Gastroesophageal sphincter (tissue), 4 donors: ENCODE measurements around the gene NDUFAB1. TPM values are rescaled to one million over a fixed set of nuclear protein-coding genes. Genes with fewer than 3 reads are reported as not detected.
A peak's percentile ranks its signal among the peaks of the same experiment; 100 is the strongest.

Experiments used
- ATAC-seq: fragments of 150-250 bp; one replicate; pipeline ENCODE4 v1.9.1; 2016; ENCODE audit warnings: mild to moderate bottlenecking, moderate library complexity
- H3K27ac ChIP-seq, 4 donors: fragments of 200-600 bp; sonication (generic) in 3 of 4; 1 replicate in 3 of 4; 2 replicates in 1 of 4; pipeline ENCODE4 v1.5.1; 2016 to 2019
- H3K27me3 ChIP-seq: fragments of 200-600 bp; sonication (generic); one replicate; pipeline ENCODE4 v1.5.1; 2019
- H3K36me3 ChIP-seq, 2 donors: fragments of 200-600 bp; sonication (generic); one replicate each; pipeline ENCODE4 v1.5.1; 2019; ENCODE audit warnings: control low read depth in 1 of 2
- H3K4me1 ChIP-seq, 3 donors: fragments of 200-600 bp; sonication (generic); 1 replicate in 2 of 3; 2 replicates in 1 of 3; pipeline ENCODE4 v1.5.1; 2016 to 2019; ENCODE audit warnings: control low read depth in 2 of 3
- H3K4me3 ChIP-seq, 2 donors: fragments of 200-600 bp; sonication (generic); one replicate each; pipeline ENCODE4 v1.5.1; 2019; ENCODE audit warnings: mild to moderate bottlenecking in 1 of 2, moderate library complexity in 1 of 2
- H3K9me3 ChIP-seq, 3 donors: fragments of 200-600 bp; sonication (generic); one replicate each; pipeline ENCODE4 v1.5.1; 2017 to 2019; ENCODE audit warnings: control low read depth in 2 of 3
- CTCF ChIP-seq, 4 experiments: fragments of 200-600 bp in 2 of 4; fragments of 450-650 bp in 2 of 4; sonication (generic) in 1 of 4; IDR thresholded peaks; one replicate each; pipeline ENCODE4 v1.5.1; 2017 to 2019; ENCODE audit warnings: antibody characterized with exemption in 4 of 4, mild to moderate bottlenecking in 2 of 4, moderate library complexity in 2 of 4
- EP300 ChIP-seq: sonication (generic); formaldehyde crosslinking; IDR thresholded peaks from one replicate; pipeline ENCODE4 v1.6.1; 2017; ENCODE audit warnings: antibody characterized with exemption, mild to moderate bottlenecking
- POLR2A ChIP-seq, 2 donors: fragments of 450-650 bp; IDR thresholded peaks; one replicate each; pipeline ENCODE4 v1.6.1; 2017; ENCODE audit warnings: antibody characterized with exemption in 2 of 2, mild to moderate bottlenecking in 2 of 2, moderate library complexity in 1 of 2
- POLR2AphosphoS5 ChIP-seq: sonication (generic); formaldehyde crosslinking; IDR thresholded peaks from one replicate; pipeline ENCODE4 v1.6.1; 2017; ENCODE audit warnings: antibody characterized with exemption
- WGBS, 2 donors: methylation state at CpG; one replicate each; pipeline ENCODE4 v1.1.5; 2018; ENCODE audit warnings: low coverage in 1 of 2; 5-methylcytosine and 5-hydroxymethylcytosine counted together
- total RNA-seq, 4 donors: library from RNA; depleted of rRNA; stranded (reverse); fragments of >200 nt; gene quantifications; one replicate each; pipeline ENCODE4 v1.1.0, GENCODE V29; 2016

The NDUFAB1 gene
- total RNA-seq, 4 donors from 2014 or later = 75.2 to 106 (median 92.4) TPM

- no peak for ATAC-seq
- Histone ChIP-seq H3K27ac (no peak overlapping the region), H3K4me1 (peaks cover 0 to 22% (median 0%) of the 10 kb centered on the region in 3 donors), H3K36me3 (peaks cover 0 to 99% of the 10 kb centered on the region in 2 donors), H3K9me3 (no peaks in the 10 kb centered on the region), H3K4me3 (no peak overlapping the region), H3K27me3 (no peaks in the 10 kb centered on the region)
- 90 to 100% methylated on average over 4 to 8 of the region's 9 CpGs for WGBS, 2 donors
- TF ChIP-seq POLR2AphosphoS5 = no peak
- TF ChIP-seq CTCF (IDR thresholded peaks at IDR 0.05) = no peak
- TF ChIP-seq EP300 = no peak
- TF ChIP-seq POLR2A (IDR thresholded peaks at IDR 0.05) = no peak
These were observed 31.3 kb downstream of the NDUFAB1 start for GRCh38 chr16:23564575-23565363.

DNA sequence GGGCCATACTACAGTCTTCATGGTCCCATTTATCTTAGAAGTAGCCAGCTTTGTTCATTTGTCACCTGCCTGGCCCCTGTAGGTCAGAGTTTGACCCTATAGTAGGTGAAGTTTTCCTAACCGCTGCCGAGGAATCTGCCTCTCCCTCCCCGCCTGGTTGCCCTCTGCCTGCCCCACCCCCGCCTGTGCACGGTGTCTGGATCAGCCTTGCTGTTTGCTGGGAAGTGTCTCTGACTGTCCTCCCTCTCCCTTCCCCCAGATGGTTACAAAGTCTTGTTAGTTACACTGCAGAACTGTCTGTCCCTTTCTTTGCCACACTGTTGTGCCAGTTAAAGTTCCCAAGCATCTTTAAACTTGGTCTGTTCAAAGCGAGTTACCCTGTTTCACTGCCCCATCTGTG, 32.9 kb downstream of the NDUFAB1 start:
- Histone ChIP-seq H3K4me3 (no peak overlapping the region), H3K9me3 (no peaks in the 10 kb centered on the region), H3K36me3 (peaks cover 0 to 90% of the 10 kb centered on the region in 2 donors), H3K27me3 (no peaks in the 10 kb centered on the region), H3K4me1 (peaks cover 6 to 38% (median 13%) of the 10 kb centered on the region in 3 donors), H3K27ac (no peak overlapping the region)
- 83% methylated on average over 1 of the region's 6 CpGs; no CpG with 5 or more reads in 1 of the 2 donors for WGBS, 2 donors
- no peak for ATAC-seq
- TF ChIP-seq POLR2A (IDR thresholded peaks at IDR 0.05) = no peak

GRCh38 chr16:23562505-23562904, 33.6 kb downstream of the NDUFAB1 start:
- ATAC-seq = no peak
- TF ChIP-seq POLR2A (IDR thresholded peaks at IDR 0.05) = no peak
- TF ChIP-seq POLR2AphosphoS5 = no peak
- no peak for TF ChIP-seq EP300
- TF ChIP-seq CTCF (IDR thresholded peaks at IDR 0.05) = no peak
- H3K4me3 ChIP-seq = no peak overlapping the region
- no peaks in the 10 kb centered on the region for H3K9me3 ChIP-seq
- peaks cover 0 to 83% of the 10 kb centered on the region in 2 donors for H3K36me3 ChIP-seq
- H3K27me3 ChIP-seq = no peaks in the 10 kb centered on the region
- H3K27ac ChIP-seq = no peak overlapping the region
- 88 to 97% methylated on average over 4 to 13 of the region's 13 CpGs for WGBS, 2 donors
- peaks cover 6 to 40% (median 13%) of the 10 kb centered on the region in 3 donors for H3K4me1 ChIP-seq

GRCh38 chr16:23561586-23561985, 34.5 kb downstream of the NDUFAB1 start:
- 66 to 71% methylated on average over 3 to 5 of the region's 5 CpGs for WGBS, 2 donors
- H3K27me3 ChIP-seq = no peaks in the 10 kb centered on the region
- TF ChIP-seq CTCF (IDR thresholded peaks at IDR 0.05) (no peak), EP300 (no peak)
- H3K36me3 ChIP-seq = peaks cover 0 to 74% of the 10 kb centered on the region in 2 donors
- H3K4me1 ChIP-seq = peaks cover 6 to 45% (median 14%) of the 10 kb centered on the region in 3 donors
- no peak overlapping the region for H3K27ac ChIP-seq
- no peak for ATAC-seq
- no peak overlapping the region for H3K4me3 ChIP-seq
- no peaks in the 10 kb centered on the region for H3K9me3 ChIP-seq

DNA sequence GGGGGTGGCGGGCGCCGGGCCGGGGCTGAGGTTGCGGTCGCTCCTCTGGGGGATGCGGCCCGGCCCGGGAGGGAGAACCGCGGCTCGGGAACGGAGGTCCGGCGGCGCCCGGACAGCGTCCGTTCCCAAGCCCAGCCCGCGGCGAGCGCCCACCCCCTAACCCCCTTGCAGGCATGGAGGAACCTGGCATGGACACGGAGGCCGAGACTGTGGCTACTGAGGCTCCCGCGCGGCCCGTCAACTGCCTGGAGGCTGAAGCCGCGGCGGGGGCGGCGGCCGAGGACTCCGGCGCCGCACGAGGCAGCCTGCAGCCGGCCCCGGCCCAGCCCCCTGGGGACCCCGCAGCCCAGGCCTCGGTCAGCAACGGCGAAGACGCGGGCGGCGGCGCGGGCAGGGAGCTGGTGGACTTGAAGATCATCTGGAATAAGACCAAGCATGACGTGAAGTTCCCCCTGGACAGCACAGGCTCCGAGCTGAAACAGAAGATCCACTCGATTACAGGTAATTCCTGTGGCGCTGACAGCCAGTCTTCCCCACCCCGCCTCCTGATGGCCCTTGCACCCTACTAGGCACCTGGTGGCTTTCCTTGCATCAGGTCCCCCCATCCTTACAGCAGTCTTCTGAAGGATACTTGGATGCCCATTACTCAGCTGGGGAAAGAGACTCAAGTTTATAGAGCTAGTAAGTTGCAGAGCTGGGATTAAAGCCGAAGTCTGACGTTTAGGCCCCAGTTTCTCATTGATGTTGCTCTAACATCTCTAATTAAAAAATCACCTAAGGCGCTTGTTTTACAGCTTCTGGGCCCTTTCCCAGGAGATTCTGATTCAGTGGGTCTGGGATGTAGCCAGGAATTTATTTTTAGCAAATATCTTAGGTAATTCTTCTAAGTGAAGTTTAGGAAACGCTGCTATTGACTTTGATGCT, 38.1 kb downstream of the NDUFAB1 start:
- peak; percentile 6 for ATAC-seq
- no peaks in the 10 kb centered on the region for H3K9me3 ChIP-seq
- TF ChIP-seq POLR2A (IDR thresholded peaks at IDR 0.05) (peak in 1 of 2 donors; percentile 11), POLR2AphosphoS5 (peak; percentile 22), EP300 (no peak)
- H3K27ac ChIP-seq = peak overlapping the region; percentile 81 to 96 (median 92)
- H3K36me3 ChIP-seq = peaks cover 0 to 41% of the 10 kb centered on the region in 2 donors
- H3K4me3 ChIP-seq = peak overlapping the region; percentile 91 to 99
- 3 to 5% methylated on average over 4 to 9 of the region's 60 CpGs for WGBS, 2 donors
- no peaks in the 10 kb centered on the region for H3K27me3 ChIP-seq
- peaks cover 6 to 45% (median 16%) of the 10 kb centered on the region in 3 donors for H3K4me1 ChIP-seq
